ENCODE data around the gene SYT1.
"Not testable (repeated sequence)": the region's sequence is repeated elsewhere in the genome, so short reads cannot be mapped to it uniquely, and the experiment has no call there.

Gene SYT1

GRCh38 chr12:79200176-79200575, 335.6 kb downstream of the SYT1 start:
- no peak for DNase-seq (ENCODE audit: low read depth in 4 of 4, low spot score in 1 of 4)

GRCh38 chr12:79203058-79203647, 338.6 kb downstream of the SYT1 start:
- no peak for DNase-seq (ENCODE audit: low read depth in 4 of 4, low spot score in 1 of 4)

- no peak for DNase-seq (ENCODE audit: low read depth in 4 of 4, low spot score in 1 of 4)
Observed at GRCh38 chr12:79206871-79207270, 342.3 kb downstream of the SYT1 start.

GRCh38 chr12:79210403-79210802, 345.8 kb downstream of the SYT1 start:
- DNase-seq (ENCODE audit: low read depth in 4 of 4, low spot score in 1 of 4): not testable (repeated sequence)

GRCh38 chr12:79217306-79217705, 352.7 kb downstream of the SYT1 start:
- no peak for DNase-seq (ENCODE audit: low read depth in 4 of 4, low spot score in 1 of 4)

- DNase-seq (ENCODE audit: low read depth in 4 of 4, low spot score in 1 of 4): no peak
Observed at GRCh38 chr12:79223210-79223609, 358.6 kb downstream of the SYT1 start.

- no peak for DNase-seq (ENCODE audit: low read depth in 4 of 4, low spot score in 1 of 4)
Observed at GRCh38 chr12:79223761-79224160, 359.2 kb downstream of the SYT1 start.

GRCh38 chr12:79227091-79227490, 362.5 kb downstream of the SYT1 start:
- no peak for DNase-seq (ENCODE audit: low read depth in 4 of 4, low spot score in 1 of 4)

- no peak for DNase-seq (ENCODE audit: low read depth in 4 of 4, low spot score in 1 of 4)
Observed at GRCh38 chr12:79227646-79228045, 363.1 kb downstream of the SYT1 start.

GRCh38 chr12:79233341-79233781, 368.8 kb downstream of the SYT1 start:
- DNase-seq (ENCODE audit: low read depth in 4 of 4, low spot score in 1 of 4): no peak

GRCh38 chr12:79236920-79237319, 372.3 kb downstream of the SYT1 start:
- no peak for DNase-seq (ENCODE audit: low read depth in 4 of 4, low spot score in 1 of 4)

- DNase-seq (ENCODE audit: low read depth in 4 of 4, low spot score in 1 of 4): no peak
Observed at GRCh38 chr12:79238246-79238645, 373.7 kb downstream of the SYT1 start.

- no peak for DNase-seq (ENCODE audit: low read depth in 4 of 4, low spot score in 1 of 4)
Observed at GRCh38 chr12:79247494-79247893, 382.9 kb downstream of the SYT1 start.

- no peak for DNase-seq (ENCODE audit: low read depth in 4 of 4, low spot score in 1 of 4)
Observed at GRCh38 chr12:79250186-79250585, 385.6 kb downstream of the SYT1 start.

- no peak for DNase-seq (ENCODE audit: low read depth in 4 of 4, low spot score in 1 of 4)
Observed at GRCh38 chr12:79250960-79251755, 386.6 kb downstream of the SYT1 start.

- DNase-seq (ENCODE audit: low read depth in 4 of 4, low spot score in 1 of 4): no peak
Observed at GRCh38 chr12:79252358-79253075, 387.9 kb downstream of the SYT1 start.

- DNase-seq (ENCODE audit: low read depth in 4 of 4, low spot score in 1 of 4): no peak
Observed at GRCh38 chr12:79255288-79255687, 390.7 kb downstream of the SYT1 start.

GRCh38 chr12:79260923-79261322, 396.3 kb downstream of the SYT1 start:
- no peak for DNase-seq (ENCODE audit: low read depth in 4 of 4, low spot score in 1 of 4)

GRCh38 chr12:79262938-79263337, 398.4 kb downstream of the SYT1 start:
- no peak for DNase-seq (ENCODE audit: low read depth in 4 of 4, low spot score in 1 of 4)

GRCh38 chr12:79266343-79267144, 402.0 kb downstream of the SYT1 start:
- no peak for DNase-seq (ENCODE audit: low read depth in 4 of 4, low spot score in 1 of 4)

- DNase-seq (ENCODE audit: low read depth in 4 of 4, low spot score in 1 of 4): no peak
Observed at GRCh38 chr12:79267580-79267979, 403.0 kb downstream of the SYT1 start.
